Trophoblast cell (in vitro differentiated cells and primary cell): ENCODE results near the gene CAPN1.
"Not testable (repeated sequence)": the region's sequence is repeated elsewhere in the genome, so short reads cannot be mapped to it uniquely, and the experiment has no call there.

ENCODE experiments used
- DNase-seq, 2 donors: peaks; one replicate each; pipeline ENCODE4 v3.0.0-alpha.2; 2016
- H2AFZ ChIP-seq: 2 replicates; pipeline ENCODE4 v1.6.1; 2013; ENCODE audit warnings: low read length, moderate library complexity, mild to moderate bottlenecking; ENCODE audit not compliant: insufficient read depth, poor library complexity
- H2AK5ac ChIP-seq: 2 replicates; pipeline ENCODE4 v1.6.1; 2013; ENCODE audit warnings: mild to moderate bottlenecking, low read length
- H2BK120ac ChIP-seq: 2 replicates; pipeline ENCODE4 v1.6.1; 2013; ENCODE audit warnings: low read length, mild to moderate bottlenecking, moderate library complexity; ENCODE audit not compliant: insufficient read depth, poor library complexity
- H2BK12ac ChIP-seq: 2 replicates; pipeline ENCODE4 v1.6.1; 2013; ENCODE audit warnings: mild to moderate bottlenecking, low read length, moderate library complexity
- H2BK5ac ChIP-seq: 2 replicates; pipeline ENCODE4 v1.6.1; 2013; ENCODE audit warnings: low read length, low read depth, moderate library complexity, mild to moderate bottlenecking; ENCODE audit not compliant: poor library complexity
- H3K14ac ChIP-seq: 2 replicates; pipeline ENCODE4 v1.6.1; 2013; ENCODE audit warnings: mild to moderate bottlenecking, low read length
- H3K18ac ChIP-seq: 2 replicates; pipeline ENCODE4 v1.6.1; 2013; ENCODE audit warnings: mild to moderate bottlenecking, low read length
- H3K23ac ChIP-seq: 2 replicates; pipeline ENCODE4 v1.6.1; 2013; ENCODE audit warnings: low read length
- H3K27ac ChIP-seq: 2 replicates; pipeline ENCODE4 v1.5.1; 2013; ENCODE audit warnings: low read depth, mild to moderate bottlenecking, inconsistent platforms, low read length, moderate library complexity
- H3K27me3 ChIP-seq: 2 replicates; pipeline ENCODE4 v1.6.1; 2013; ENCODE audit warnings: inconsistent platforms, mild to moderate bottlenecking, low read length, moderate library complexity; ENCODE audit not compliant: insufficient read depth
- H3K36me3 ChIP-seq, 2 experiments: 1 replicate in 1 of 2; 2 replicates in 1 of 2; pipeline ENCODE4 v1.6.1; 2013; ENCODE audit warnings: low read length in 2 of 2, mild to moderate bottlenecking in 2 of 2, moderate library complexity in 1 of 2; ENCODE audit not compliant: insufficient read depth in 2 of 2, control insufficient read depth in 1 of 2
- H3K4ac ChIP-seq: 2 replicates; pipeline ENCODE4 v1.6.1; 2013; ENCODE audit warnings: low read depth, mild to moderate bottlenecking, low read length, moderate library complexity
- H3K4me1 ChIP-seq, 2 experiments: 1 replicate in 1 of 2; 2 replicates in 1 of 2; pipeline ENCODE4 v1.6.1; 2013; ENCODE audit warnings: low read length in 2 of 2, mild to moderate bottlenecking in 2 of 2, moderate library complexity in 1 of 2; ENCODE audit not compliant: insufficient read depth in 2 of 2, control insufficient read depth in 1 of 2
- H3K4me2 ChIP-seq: 2 replicates; pipeline ENCODE4 v1.6.1; 2013; ENCODE audit warnings: inconsistent platforms, mild to moderate bottlenecking, low read length, moderate library complexity
- H3K4me3 ChIP-seq: 2 replicates; pipeline ENCODE4 v1.5.1; 2013; ENCODE audit warnings: mild to moderate bottlenecking, low read depth, low read length, inconsistent platforms
- H3K79me1 ChIP-seq: one replicate; pipeline ENCODE4 v1.6.1; 2013; ENCODE audit warnings: low read length
- H3K79me2 ChIP-seq: 2 replicates; pipeline ENCODE4 v1.6.1; 2013; ENCODE audit warnings: low read length, mild to moderate bottlenecking; ENCODE audit not compliant: control insufficient read depth, insufficient read depth, poor library complexity
- H3K9ac ChIP-seq: 2 replicates; pipeline ENCODE4 v1.6.1; 2013; ENCODE audit warnings: mild to moderate bottlenecking, low read length
- H3K9me3 ChIP-seq: 2 replicates; pipeline ENCODE4 v1.6.1; 2013; ENCODE audit warnings: low read depth, mild to moderate bottlenecking, control low read depth, inconsistent platforms, low read length; ENCODE audit not compliant: insufficient read depth
- H4K12ac ChIP-seq: 2 replicates; pipeline ENCODE4 v1.6.1; 2013; ENCODE audit warnings: low read depth, mild to moderate bottlenecking, low read length, moderate library complexity
- H4K8ac ChIP-seq: 2 replicates; pipeline ENCODE4 v1.6.1; 2013; ENCODE audit warnings: low read depth, mild to moderate bottlenecking, low read length, moderate library complexity
- H4K91ac ChIP-seq: one replicate; pipeline ENCODE4 v1.6.1; 2013; ENCODE audit warnings: low read depth, mild to moderate bottlenecking, low read length, moderate library complexity
- WGBS: extraction: QIAGEN DNeasy Blood & Tissue Kit; methylation state at CpG from one replicate; pipeline ENCODE4 v1.1.7; 2013; ENCODE audit warnings: missing lambda C conversion rate; ENCODE audit not compliant: insufficient read length, insufficient coverage; ENCODE audit errors: extremely low coverage; 5-methylcytosine and 5-hydroxymethylcytosine counted together

CAPN1 gene

DNA sequence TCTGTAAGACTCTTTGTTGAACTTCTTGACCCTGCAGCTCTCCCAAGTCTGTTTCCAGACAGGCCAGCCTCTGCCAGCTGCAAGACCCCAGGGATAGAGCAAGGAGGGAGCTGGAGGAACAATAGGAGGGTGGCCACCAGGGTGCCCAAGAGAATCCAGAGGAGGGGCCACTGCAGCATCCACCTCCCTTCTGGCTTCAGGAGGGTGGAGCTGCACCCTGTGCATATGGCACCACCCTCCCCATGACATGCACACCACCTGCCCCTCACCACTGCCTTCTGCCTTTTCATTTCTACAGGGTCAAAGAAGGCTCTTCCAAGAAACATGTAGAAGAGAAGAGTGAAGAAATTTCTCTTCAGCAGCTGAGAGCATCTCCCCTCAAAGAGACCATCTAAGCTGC, 60.0 kb downstream of the CAPN1 start:
- no peaks in the 10 kb centered on the region for H3K79me2 ChIP-seq
- H3K4me1 ChIP-seq: no peaks in the 10 kb centered on the region
- no peak overlapping the region for H3K4ac ChIP-seq
- no peak overlapping the region for H2AK5ac ChIP-seq
- H3K4me2 ChIP-seq: no peak overlapping the region
- no peak overlapping the region for H3K18ac ChIP-seq
- H3K9ac ChIP-seq: no peak overlapping the region
- no peak overlapping the region for H4K91ac ChIP-seq
- H3K36me3 ChIP-seq: no peaks in the 10 kb centered on the region
- no peak overlapping the region for H2BK120ac ChIP-seq
- no peak overlapping the region for H3K27ac ChIP-seq
- no peak overlapping the region for H3K4me3 ChIP-seq
- peaks cover 6% of the 10 kb centered on the region for H3K9me3 ChIP-seq
- H4K8ac ChIP-seq: no peak overlapping the region
- no peaks in the 10 kb centered on the region for H3K79me1 ChIP-seq
- H3K27me3 ChIP-seq: no peaks in the 10 kb centered on the region
- H2BK5ac ChIP-seq: no peak overlapping the region
- no peak overlapping the region for H4K12ac ChIP-seq
- H3K14ac ChIP-seq: no peak overlapping the region
- no peak overlapping the region for H3K23ac ChIP-seq
- H2BK12ac ChIP-seq: no peak overlapping the region
- H2AFZ ChIP-seq: no peak overlapping the region
- DNase-seq: no peak

- H2BK120ac ChIP-seq: no peak overlapping the region
- H2AFZ ChIP-seq: no peak overlapping the region
- H2AK5ac ChIP-seq: no peak overlapping the region
- no peak overlapping the region for H3K9ac ChIP-seq
- no peak overlapping the region for H2BK12ac ChIP-seq
- no peak overlapping the region for H3K4ac ChIP-seq
- no peaks in the 10 kb centered on the region for H3K4me1 ChIP-seq
- DNase-seq: no peak
- no peaks in the 10 kb centered on the region for H3K36me3 ChIP-seq
- no peak overlapping the region for H3K4me3 ChIP-seq
- no CpG with 5 or more reads among the region's 6 CpGs for WGBS
- H3K79me1 ChIP-seq: no peaks in the 10 kb centered on the region
- no peak overlapping the region for H3K18ac ChIP-seq
- no peak overlapping the region for H4K8ac ChIP-seq
- no peak overlapping the region for H3K23ac ChIP-seq
- H3K9me3 ChIP-seq: peaks cover 6% of the 10 kb centered on the region
- no peak overlapping the region for H2BK5ac ChIP-seq
- no peak overlapping the region for H3K4me2 ChIP-seq
- no peaks in the 10 kb centered on the region for H3K27me3 ChIP-seq
- H3K79me2 ChIP-seq: no peaks in the 10 kb centered on the region
- H4K91ac ChIP-seq: no peak overlapping the region
- no peak overlapping the region for H3K27ac ChIP-seq
- no peak overlapping the region for H3K14ac ChIP-seq
- H4K12ac ChIP-seq: no peak overlapping the region
These were observed 60.7 kb downstream of the CAPN1 start for GRCh38 chr11:65242389-65242788.

- no peak overlapping the region for H3K18ac ChIP-seq
- no peak overlapping the region for H4K8ac ChIP-seq
- no peaks in the 10 kb centered on the region for H3K79me2 ChIP-seq
- no peak overlapping the region for H4K12ac ChIP-seq
- H3K23ac ChIP-seq: no peak overlapping the region
- no peak overlapping the region for H3K4me3 ChIP-seq
- H3K9ac ChIP-seq: no peak overlapping the region
- WGBS: no CpG with 5 or more reads among the region's 4 CpGs
- H4K91ac ChIP-seq: no peak overlapping the region
- H3K36me3 ChIP-seq: no peaks in the 10 kb centered on the region
- H3K4ac ChIP-seq: no peak overlapping the region
- H2AFZ ChIP-seq: no peak overlapping the region
- no peak overlapping the region for H2AK5ac ChIP-seq
- H2BK120ac ChIP-seq: no peak overlapping the region
- H2BK12ac ChIP-seq: no peak overlapping the region
- H2BK5ac ChIP-seq: no peak overlapping the region
- H3K27ac ChIP-seq: no peak overlapping the region
- H3K79me1 ChIP-seq: no peaks in the 10 kb centered on the region
- peaks cover 4% of the 10 kb centered on the region for H3K9me3 ChIP-seq
- no peaks in the 10 kb centered on the region for H3K27me3 ChIP-seq
- no peak overlapping the region for H3K4me2 ChIP-seq
- no peaks in the 10 kb centered on the region for H3K4me1 ChIP-seq
- no peak overlapping the region for H3K14ac ChIP-seq
- DNase-seq: no peak
These were observed 62.1 kb downstream of the CAPN1 start for GRCh38 chr11:65243797-65244196.

DNA sequence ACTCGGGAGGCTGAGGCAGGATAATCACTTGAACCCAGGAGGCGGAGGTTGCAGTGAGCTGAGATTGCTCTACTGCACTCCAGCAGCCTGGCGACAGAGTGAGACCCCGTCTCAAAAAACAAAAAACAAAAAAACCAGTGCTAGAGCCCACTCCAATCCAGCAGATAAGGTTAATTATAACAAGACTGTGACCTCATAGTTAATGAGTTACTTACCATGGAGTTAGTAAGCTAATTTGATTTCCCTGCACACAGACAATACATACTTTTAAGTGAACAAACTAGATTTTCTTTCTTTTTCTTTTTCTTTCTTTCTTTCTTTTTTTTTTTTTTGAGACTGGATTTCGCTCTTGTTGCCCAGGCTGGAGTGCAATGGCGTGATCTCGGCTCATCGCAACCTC, 63.3 kb downstream of the CAPN1 start:
- H2AK5ac ChIP-seq, H3K4me3 ChIP-seq, H3K36me3 ChIP-seq, H2BK12ac ChIP-seq, H2AFZ ChIP-seq, H3K23ac ChIP-seq, H3K27me3 ChIP-seq, H4K12ac ChIP-seq, H3K79me2 ChIP-seq, H3K9me3 ChIP-seq, H3K4me1 ChIP-seq, H3K4ac ChIP-seq, H3K18ac ChIP-seq, H3K4me2 ChIP-seq, H3K14ac ChIP-seq, H3K79me1 ChIP-seq, H2BK5ac ChIP-seq, H4K8ac ChIP-seq, H2BK120ac ChIP-seq, H3K9ac ChIP-seq, DNase-seq, H3K27ac ChIP-seq, H4K91ac ChIP-seq: not testable (repeated sequence)
- WGBS: no CpG with 5 or more reads among the region's 8 CpGs

GRCh38 chr11:65246506-65246905, 64.8 kb downstream of the CAPN1 start:
- no CpG with 5 or more reads among the region's 5 CpGs for WGBS
- no peaks in the 10 kb centered on the region for H3K4me1 ChIP-seq
- H2BK120ac ChIP-seq: no peak overlapping the region
- no peak overlapping the region for H4K91ac ChIP-seq
- peaks cover 4% of the 10 kb centered on the region for H3K9me3 ChIP-seq
- H2BK12ac ChIP-seq: no peak overlapping the region
- no peak for DNase-seq
- H3K4ac ChIP-seq: no peak overlapping the region
- no peaks in the 10 kb centered on the region for H3K79me2 ChIP-seq
- no peak overlapping the region for H3K27ac ChIP-seq
- H2BK5ac ChIP-seq: no peak overlapping the region
- no peak overlapping the region for H3K14ac ChIP-seq
- H4K8ac ChIP-seq: no peak overlapping the region
- no peak overlapping the region for H3K18ac ChIP-seq
- H3K36me3 ChIP-seq: no peaks in the 10 kb centered on the region
- no peak overlapping the region for H3K9ac ChIP-seq
- no peak overlapping the region for H4K12ac ChIP-seq
- H3K4me3 ChIP-seq: no peak overlapping the region
- no peak overlapping the region for H2AK5ac ChIP-seq
- H2AFZ ChIP-seq: no peak overlapping the region
- H3K27me3 ChIP-seq: no peaks in the 10 kb centered on the region
- H3K4me2 ChIP-seq: no peak overlapping the region
- H3K23ac ChIP-seq: no peak overlapping the region
- no peaks in the 10 kb centered on the region for H3K79me1 ChIP-seq
